Kidney (tissue), 14 donors: ENCODE measurements around the gene MAPK1. TPM values are rescaled to one million over a fixed set of nuclear protein-coding genes. Genes with fewer than 3 reads are reported as not detected.
"Not testable (repeated sequence)": the region's sequence is repeated elsewhere in the genome, so short reads cannot be mapped to it uniquely, and the experiment has no call there.

Source experiments
- DNase-seq, 5 donors: peaks; one replicate each; pipeline ENCODE4 v3.0.0-alpha.2; 2013 to 2020
- FAIRE-seq: peaks from 2 replicates; lab custom pipeline; 2012; peaks lifted over from hg19 to GRCh38; lab: Jason Lieb, UNC
- H3K27ac ChIP-seq, 2 donors: one replicate each; pipeline ENCODE4 v1.7.0; 2013; ENCODE audit warnings: low read depth in 2 of 2, low read length in 2 of 2, inconsistent platforms in 1 of 2
- H3K27me3 ChIP-seq: one replicate; pipeline ENCODE4 v1.7.1; 2013; ENCODE audit warnings: low read length, inconsistent platforms; ENCODE audit not compliant: control insufficient read depth, insufficient read depth
- H3K36me3 ChIP-seq, 3 donors: one replicate each; pipeline versions ENCODE4 v1.7.0 to v1.7.1; 2013; ENCODE audit warnings: low read length in 3 of 3, control low read depth in 1 of 3, inconsistent platforms in 1 of 3; ENCODE audit not compliant: insufficient read depth in 3 of 3, control insufficient read depth in 2 of 3
- H3K4me1 ChIP-seq, 3 donors: one replicate each; pipeline versions ENCODE4 v1.7.0 to v1.7.1; 2013; ENCODE audit warnings: low read length in 3 of 3, inconsistent platforms in 1 of 3, low read depth in 1 of 3; ENCODE audit not compliant: control insufficient read depth in 2 of 3, insufficient read depth in 2 of 3
- H3K4me3 ChIP-seq, 3 donors: one replicate each; pipeline versions ENCODE4 v1.7.0 to v1.8.1; 2013; ENCODE audit warnings: low read length in 3 of 3, control low read depth in 1 of 3, inconsistent platforms in 1 of 3
- H3K9ac ChIP-seq, 3 donors: one replicate each; pipeline versions ENCODE4 v1.7.0 to v1.7.1; 2013; ENCODE audit warnings: low read length in 3 of 3, control low read depth in 1 of 3, inconsistent platforms in 1 of 3
- H3K9me3 ChIP-seq, 3 donors: one replicate each; pipeline versions ENCODE4 v1.7.0 to v1.7.1; 2013; ENCODE audit warnings: low read length in 3 of 3, control low read depth in 1 of 3, inconsistent platforms in 1 of 3; ENCODE audit not compliant: control insufficient read depth in 2 of 3, insufficient read depth in 1 of 3
- CTCF ChIP-seq: IDR thresholded peaks from 3 replicates; pipeline ENCODE4 v1.5.1; 2012; ENCODE audit warnings: mild to moderate bottlenecking, moderate library complexity, borderline replicate concordance; ENCODE audit not compliant: insufficient read depth; ENCODE audit errors: extremely low read depth
- intact Hi-C: fragments of 100-400 bp; cut with DNase I; formaldehyde crosslinking; loops from one replicate; pipeline ENCODE4 v1.11.1; 2022
- polyA plus RNA-seq: library from polyadenylated mRNA; stranded (reverse); fragments of 350-450 nt; fragmentation: Illumina TruSeq; extraction: RNeasy Lipid Tissue Mini Kit (QIAGEN cat#74804); gene quantifications from one replicate; pipeline ENCODE4 v1.2.3, GENCODE V29; 2014; ENCODE audit warnings: low read depth, low replicate concordance; ENCODE audit not compliant: insufficient read depth
- total RNA-seq: library from RNA; stranded (reverse); fragmentation: NEBNext Ultra II Directional; extraction: Animal tissue kit (Norgen Biotek cat#: 25700); gene quantifications from one replicate; pipeline ENCODE4 v1.2.1, GENCODE V29; 2021
- donor health status: control.
- donor health status: control.
- donor health status: control.
- donor health status: control.
- donor health status: control.
- donor health status: DM: yes; HTN: yes; CAD: no.
- donor health status: Normal renal cell carcinoma (clear cell type).

Gene MAPK1
- total and polyA plus RNA-seq, 2 donors from 2014 or later, result 21.3 to 128 TPM

GRCh38 chr22:21841422-21841821, 26.0 kb downstream of the MAPK1 start:
- H3K9me3 ChIP-seq, result no peaks in the 10 kb centered on the region
- DNase-seq (no peak), FAIRE-seq (no peak)
- intact Hi-C loops, result no loop called here
- H3K4me3 ChIP-seq, result no peak overlapping the region
- no peak overlapping the region for H3K27ac ChIP-seq
- H3K36me3 ChIP-seq, result no peaks in the 10 kb centered on the region
- no peak overlapping the region for H3K9ac ChIP-seq
- H3K27me3 ChIP-seq, result no peaks in the 10 kb centered on the region
- peaks cover 0 to 7% (median 6%) of the 10 kb centered on the region in 3 donors for H3K4me1 ChIP-seq
- no peak for TF ChIP-seq CTCF

- H3K9me3 ChIP-seq, result no peaks in the 10 kb centered on the region
- H3K4me1 ChIP-seq, result peaks cover 0 to 7% (median 6%) of the 10 kb centered on the region in 3 donors
- H3K27me3 ChIP-seq, result no peaks in the 10 kb centered on the region
- intact Hi-C loops, result no loop called here
- DNase-seq (no peak), FAIRE-seq (no peak)
- H3K36me3 ChIP-seq, result no peaks in the 10 kb centered on the region
- TF ChIP-seq CTCF, result no peak
- H3K4me3 ChIP-seq, result no peak overlapping the region
- no peak overlapping the region for H3K9ac ChIP-seq
- H3K27ac ChIP-seq, result no peak overlapping the region
Observed at GRCh38 chr22:21840236-21840823, 27.1 kb downstream of the MAPK1 start.

GRCh38 chr22:21839765-21840140, 27.7 kb downstream of the MAPK1 start:
- FAIRE-seq (no peak), DNase-seq (no peak)
- Histone ChIP-seq H3K4me1 (peaks cover 0 to 7% (median 6%) of the 10 kb centered on the region in 3 donors), H3K9me3 (no peaks in the 10 kb centered on the region), H3K36me3 (no peaks in the 10 kb centered on the region), H3K9ac (no peak overlapping the region), H3K27me3 (no peaks in the 10 kb centered on the region), H3K27ac (no peak overlapping the region), H3K4me3 (no peak overlapping the region)
- intact Hi-C loops, result no loop called here
- TF ChIP-seq CTCF, result no peak

- H3K4me3 ChIP-seq, intact Hi-C loops, H3K27me3 ChIP-seq, DNase-seq, H3K36me3 ChIP-seq, H3K27ac ChIP-seq, H3K9me3 ChIP-seq, FAIRE-seq, H3K9ac ChIP-seq, H3K4me1 ChIP-seq: not testable (repeated sequence)
Observed at GRCh38 chr22:21839104-21839764, 28.2 kb downstream of the MAPK1 start.
